Activated CD4-positive, alpha-beta T cell treated with anti-CD3 and anti-CD28 coated beads, Interleukin-2, Interleukin-4, amounts not matched to agents 100 ng/mL and 50 ng/mL, durations not matched to agents 16 hours and 8 hours (primary cell): ENCODE measurements around the gene COL15A1.
A peak's percentile ranks its signal among the peaks of the same experiment; 100 is the strongest.
"Not testable (repeated sequence)": the region's sequence is repeated elsewhere in the genome, so short reads cannot be mapped to it uniquely, and the experiment has no call there.

ENCODE experiments used
- DNase-seq: peaks from one replicate; pipeline ENCODE4 v3.0.0-alpha.2; 2020; ENCODE audit warnings: low spot score

The COL15A1 gene

GRCh38 chr9:99079542-99079941, 135.8 kb downstream of the COL15A1 start:
- DNase-seq = no peak

- no peak for DNase-seq
Observed at GRCh38 chr9:99083051-99083450, 139.3 kb downstream of the COL15A1 start.

- no peak for DNase-seq
Observed at GRCh38 chr9:99085949-99086948, 142.5 kb downstream of the COL15A1 start.

GRCh38 chr9:99087462-99087861, 143.8 kb downstream of the COL15A1 start:
- DNase-seq = no peak

DNA sequence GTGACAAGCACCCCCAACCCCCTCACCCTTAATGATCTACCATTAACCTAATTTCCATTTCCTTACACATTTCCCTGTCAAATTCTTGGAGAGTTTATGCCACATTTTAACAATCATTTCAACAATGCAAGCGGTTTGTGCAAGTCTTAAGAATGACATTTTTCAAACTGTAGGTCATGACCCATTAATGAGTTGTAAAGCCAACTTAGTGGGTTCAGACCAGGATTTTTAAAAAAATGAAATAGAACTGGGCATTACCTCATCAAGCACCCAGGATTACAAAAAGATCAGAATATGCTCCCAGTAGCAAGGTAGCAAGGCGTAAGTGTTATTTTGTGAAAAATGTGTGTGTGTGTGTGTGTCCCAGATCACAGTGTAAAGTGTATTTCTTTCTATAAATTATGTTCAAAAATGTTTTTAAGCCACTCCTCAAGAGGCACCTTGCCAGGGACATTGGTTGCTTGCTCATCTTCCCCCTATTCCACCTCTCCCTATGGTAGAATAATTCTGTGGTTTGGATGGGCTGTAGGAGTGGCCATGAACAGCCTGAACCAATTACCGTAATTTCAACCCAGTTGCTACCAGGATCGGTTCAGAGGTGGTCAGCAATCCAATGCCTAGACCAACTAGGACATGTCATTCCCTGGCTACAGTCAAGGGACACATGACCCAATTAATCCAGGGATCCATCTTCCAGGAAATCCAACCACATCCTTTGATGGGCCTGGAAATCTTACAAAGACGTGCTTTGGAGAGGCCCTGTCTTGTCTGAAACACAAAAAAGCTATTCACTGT, 146.8 kb downstream of the COL15A1 start:
- no peak for DNase-seq

DNA sequence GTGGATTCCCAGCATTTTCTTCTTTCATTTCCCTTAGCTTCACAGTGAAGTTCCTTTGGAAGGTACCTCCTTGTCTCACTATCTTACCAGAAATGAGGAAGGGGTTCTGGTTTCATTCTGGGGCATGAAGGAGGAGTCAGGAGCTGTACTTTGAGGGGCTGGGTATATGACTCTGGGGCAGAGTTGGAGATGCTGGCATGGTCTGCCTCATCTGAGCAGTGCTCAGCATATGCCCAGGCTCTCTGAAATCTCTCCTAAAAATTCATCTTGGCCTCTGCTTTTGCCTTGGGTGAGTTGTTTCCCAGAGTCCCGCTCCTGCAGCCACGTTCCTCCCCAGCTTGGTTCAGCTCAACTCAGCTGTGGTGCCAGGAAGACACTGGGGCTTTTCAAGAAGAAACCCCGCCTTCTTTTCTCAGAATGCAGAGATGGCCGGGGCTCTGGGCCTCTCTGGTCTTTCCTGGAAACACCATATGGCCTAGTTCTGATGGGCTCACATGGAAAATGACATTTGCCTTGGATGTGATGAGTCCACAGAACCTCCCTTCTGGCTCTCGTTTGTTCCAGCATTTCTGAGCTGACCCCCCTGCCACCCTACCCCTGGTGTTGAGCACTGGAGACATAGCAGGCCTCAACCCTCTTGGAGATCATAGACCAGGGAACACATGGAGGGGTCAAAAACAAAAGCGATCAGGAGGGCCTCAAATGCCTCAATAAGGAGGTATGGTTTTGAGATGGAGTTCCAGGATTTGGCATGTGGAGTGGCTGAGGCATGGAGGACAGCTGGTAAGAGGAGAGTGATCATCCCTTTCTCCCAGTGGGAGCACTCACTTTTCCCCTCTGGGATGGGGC, 149.2 kb downstream of the COL15A1 start:
- DNase-seq = peak; percentile 73

GRCh38 chr9:99093492-99093791, 149.7 kb downstream of the COL15A1 start:
- no peak for DNase-seq

DNA sequence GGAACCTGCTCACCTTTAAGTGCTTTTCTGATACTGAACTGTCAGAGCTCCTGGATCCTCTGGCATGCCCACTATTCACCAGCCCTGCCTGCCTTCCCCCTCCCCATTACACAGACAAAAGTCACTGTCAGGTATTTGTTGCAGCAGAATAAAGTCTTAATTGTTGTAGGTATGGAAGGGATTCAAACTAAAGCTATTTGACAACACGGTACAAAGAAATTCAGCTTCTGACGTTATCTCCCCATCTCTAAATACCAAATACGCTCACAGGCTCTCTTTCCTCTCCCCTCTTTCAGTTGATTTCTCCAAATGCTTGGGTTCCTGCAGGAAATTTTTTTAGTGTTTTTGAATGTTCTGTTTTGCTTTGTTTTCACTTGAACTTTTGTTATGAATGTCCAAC, 151.9 kb downstream of the COL15A1 start:
- no peak for DNase-seq

DNA sequence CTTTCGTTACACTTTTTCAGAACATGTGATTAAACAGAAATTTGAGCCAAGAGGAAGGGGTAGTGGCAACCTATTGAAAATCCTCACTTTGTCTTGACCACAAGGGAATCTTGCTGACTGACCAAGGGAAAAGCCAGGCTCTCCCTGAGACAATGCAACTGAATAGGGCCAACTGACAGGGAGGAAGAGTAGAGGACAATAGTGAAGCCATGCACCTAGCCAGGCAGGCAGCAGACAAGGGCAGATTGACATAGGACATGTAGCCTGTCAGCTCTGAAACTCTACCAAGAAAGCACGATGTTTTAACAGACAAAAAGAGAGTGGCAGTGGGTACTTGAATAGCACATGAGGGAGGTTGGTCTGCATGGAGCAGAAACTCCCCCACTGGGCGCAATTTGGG, 152.7 kb downstream of the COL15A1 start:
- no peak for DNase-seq

DNA sequence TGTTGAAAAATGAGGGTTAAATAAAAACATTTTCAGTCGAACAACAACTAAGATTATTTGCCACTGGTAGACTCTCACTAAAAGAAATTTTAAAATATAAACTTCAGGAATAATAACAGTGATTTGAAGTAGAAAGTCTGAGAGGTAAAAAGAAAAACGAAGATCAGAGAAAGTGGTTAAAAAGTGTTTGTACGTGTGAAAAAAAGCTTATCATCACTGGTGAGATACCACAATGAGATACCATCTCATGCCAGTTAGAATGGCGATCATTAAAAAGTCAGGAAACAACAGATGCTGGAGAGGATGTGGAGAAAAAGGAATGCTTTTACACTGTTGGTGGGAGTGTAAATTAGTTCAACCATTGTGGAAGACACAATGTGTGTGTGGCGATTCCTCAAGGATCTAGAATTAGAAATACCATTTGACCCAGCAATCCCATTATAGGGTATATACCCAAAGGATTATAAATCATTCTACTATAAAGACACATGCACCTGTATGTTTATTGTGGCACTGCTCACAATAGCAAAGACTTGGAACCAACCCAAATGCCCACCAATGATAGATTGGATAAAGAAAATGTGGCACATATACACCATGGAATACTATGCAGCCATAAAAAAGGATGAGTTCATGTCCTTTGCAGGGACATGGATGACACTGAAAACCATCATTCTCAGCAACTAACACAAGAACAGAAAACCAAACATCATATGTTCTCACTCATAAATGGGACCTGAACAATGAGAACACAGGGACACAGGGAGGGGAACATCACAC, 156.3 kb downstream of the COL15A1 start:
- not testable (repeated sequence) for DNase-seq

DNA sequence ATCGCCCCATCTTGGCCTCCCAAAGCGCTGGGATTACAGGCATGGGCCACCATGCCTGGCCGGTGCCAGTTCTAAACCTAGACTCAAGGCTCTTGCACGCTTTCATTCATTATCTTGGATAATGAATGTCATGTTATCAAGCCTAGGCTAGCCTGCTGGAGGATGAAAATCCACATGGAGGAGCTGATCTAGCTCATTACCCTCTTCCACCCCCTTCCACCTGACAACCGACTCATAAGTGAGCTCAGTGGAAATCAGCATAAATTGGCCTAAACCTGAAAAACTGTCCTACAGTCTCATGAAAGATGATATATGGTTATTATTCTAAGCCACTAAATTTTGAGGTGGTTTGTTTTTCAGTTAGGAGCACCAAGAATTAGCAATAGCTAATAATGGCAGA, 157.6 kb downstream of the COL15A1 start:
- DNase-seq = no peak

DNA sequence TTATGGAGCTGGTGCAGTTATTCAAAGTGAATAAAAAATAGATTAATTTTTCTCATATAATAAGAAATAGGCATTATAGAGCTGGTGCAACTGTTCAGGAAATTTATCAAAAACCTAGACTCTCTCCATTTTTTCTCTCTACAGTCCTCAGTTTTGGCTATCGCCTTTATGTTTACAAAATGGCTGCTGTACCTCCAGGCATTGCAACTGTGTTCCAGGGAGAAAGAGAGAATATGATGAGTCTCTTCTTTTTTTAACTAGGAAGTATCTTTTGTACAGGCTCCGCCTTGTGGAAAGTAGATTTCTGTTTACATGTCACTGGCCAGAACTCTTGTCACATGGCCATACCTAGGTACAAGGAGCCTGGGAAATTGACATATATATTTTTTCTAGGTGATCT, 158.1 kb downstream of the COL15A1 start:
- DNase-seq = no peak

- DNase-seq = no peak
Observed at GRCh38 chr9:99103054-99103895, 159.6 kb downstream of the COL15A1 start.

- no peak for DNase-seq
Observed at GRCh38 chr9:99103901-99104458, 160.3 kb downstream of the COL15A1 start.

GRCh38 chr9:99104459-99105151, 160.9 kb downstream of the COL15A1 start, which contains the start of gene TGFBR1:
TSS of gene TGFBR1 (plus strand) at chr9:99105113. CDS start at chr9:99105206, 93 bp downstream.
- peak; percentile 93 for DNase-seq

DNA sequence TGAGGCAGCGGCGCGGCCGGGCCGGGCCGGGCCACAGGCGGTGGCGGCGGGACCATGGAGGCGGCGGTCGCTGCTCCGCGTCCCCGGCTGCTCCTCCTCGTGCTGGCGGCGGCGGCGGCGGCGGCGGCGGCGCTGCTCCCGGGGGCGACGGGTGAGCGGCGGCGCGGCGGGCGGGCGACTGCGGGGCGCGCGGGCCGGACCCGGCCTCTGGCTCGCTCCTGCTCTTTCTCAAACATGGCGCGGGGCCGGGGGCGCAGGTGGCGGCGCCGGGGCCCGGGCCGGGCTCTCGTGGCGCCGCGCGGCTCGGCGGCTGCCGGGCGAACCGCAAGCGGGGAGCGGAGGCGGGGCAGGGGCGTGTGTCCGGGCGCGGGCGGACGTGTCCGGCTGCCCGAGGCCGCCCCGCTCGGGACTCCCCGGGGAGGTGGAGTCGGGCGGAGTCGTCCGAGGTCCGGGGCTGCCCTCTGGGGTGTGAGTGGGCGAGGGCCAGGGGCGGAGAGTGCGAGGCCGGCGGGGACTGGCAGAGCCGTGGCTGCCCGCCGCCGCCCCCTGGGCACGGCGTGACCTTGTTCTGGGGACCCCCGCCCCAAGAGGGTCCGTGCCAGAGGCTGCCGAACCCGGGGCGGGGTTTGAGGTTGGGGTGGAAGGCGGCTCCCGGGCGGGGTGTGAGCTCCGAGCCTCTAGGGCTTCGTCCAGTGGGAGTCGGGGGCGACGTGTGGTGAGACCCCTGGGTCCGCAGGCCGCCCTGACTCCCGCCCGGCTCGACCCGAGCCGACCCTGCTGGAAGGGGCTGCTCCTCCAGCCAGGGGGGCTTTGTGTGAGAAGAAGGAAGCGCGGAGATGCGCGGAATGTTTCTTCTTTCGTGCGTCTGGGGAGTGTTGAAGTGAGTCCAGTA, 161.7 kb downstream of the COL15A1 start:
- peak; percentile 19 for DNase-seq

GRCh38 chr9:99106044-99106375, 162.3 kb downstream of the COL15A1 start:
- no peak for DNase-seq

GRCh38 chr9:99107421-99107820, 163.7 kb downstream of the COL15A1 start:
- DNase-seq = no peak
